Breast epithelium (tissue), 3 donors: Measurements from ENCODE around the gene MNT.

Experiments
- POLR2A ChIP-seq: fragments of 450-650 bp; IDR thresholded peaks from one replicate; pipeline ENCODE4 v1.6.1; 2016; ENCODE audit warnings: antibody characterized with exemption, mild to moderate bottlenecking, moderate library complexity
- POLR2AphosphoS5 ChIP-seq, 3 donors: sonication (generic); formaldehyde crosslinking; IDR thresholded peaks; one replicate each; pipeline ENCODE4 v1.6.1; 2017; ENCODE audit warnings: antibody characterized with exemption in 3 of 3
- TF ChIP-seq, protein P1 (sequence below), 3 donors: fragments of 450-650 bp; IDR thresholded peaks; one replicate each; pipeline ENCODE4 v1.5.1; 2016 to 2017; ENCODE audit warnings: antibody characterized with exemption in 3 of 3, mild to moderate bottlenecking in 3 of 3, moderate library complexity in 3 of 3

DNA sequence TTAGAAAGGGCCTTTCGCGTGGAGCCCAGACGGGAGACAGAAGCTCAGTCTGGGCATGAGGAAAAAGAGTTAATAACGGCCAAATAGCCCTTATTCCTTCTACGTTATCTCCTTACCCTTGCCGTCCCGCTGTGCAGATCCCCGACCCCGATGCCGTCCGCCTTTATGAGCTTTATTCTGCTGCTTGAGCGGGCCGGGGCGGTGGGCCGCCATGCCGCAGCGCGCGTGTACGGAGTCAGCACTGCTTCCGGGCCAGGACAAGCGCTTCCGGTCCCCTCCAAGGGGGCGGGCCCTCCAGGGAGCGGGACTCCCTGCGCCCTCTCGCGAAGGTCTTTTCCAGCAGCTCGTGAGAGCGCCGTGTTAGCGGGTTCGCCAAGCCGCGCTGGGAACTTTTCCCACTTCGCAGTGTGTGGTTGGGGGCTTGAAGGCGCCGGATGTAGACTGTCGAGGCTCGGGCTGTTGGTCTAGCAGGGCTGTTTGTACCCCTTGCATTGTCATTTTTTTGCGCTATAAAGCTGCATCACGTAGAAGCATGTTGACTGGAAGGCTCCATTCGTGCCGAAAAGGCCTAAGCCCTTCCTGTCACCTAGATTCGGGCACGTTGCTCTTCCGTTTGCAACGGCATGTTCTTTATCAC lies 64.5 kb downstream of the MNT start, which contains the start of gene TSR1:
- TF ChIP-seq POLR2A (peak; percentile 55), POLR2AphosphoS5 (IDR thresholded peaks at IDR 0.05) (peak; percentile 74 to 91 (median 87))
- TF ChIP-seq, protein P1, sequence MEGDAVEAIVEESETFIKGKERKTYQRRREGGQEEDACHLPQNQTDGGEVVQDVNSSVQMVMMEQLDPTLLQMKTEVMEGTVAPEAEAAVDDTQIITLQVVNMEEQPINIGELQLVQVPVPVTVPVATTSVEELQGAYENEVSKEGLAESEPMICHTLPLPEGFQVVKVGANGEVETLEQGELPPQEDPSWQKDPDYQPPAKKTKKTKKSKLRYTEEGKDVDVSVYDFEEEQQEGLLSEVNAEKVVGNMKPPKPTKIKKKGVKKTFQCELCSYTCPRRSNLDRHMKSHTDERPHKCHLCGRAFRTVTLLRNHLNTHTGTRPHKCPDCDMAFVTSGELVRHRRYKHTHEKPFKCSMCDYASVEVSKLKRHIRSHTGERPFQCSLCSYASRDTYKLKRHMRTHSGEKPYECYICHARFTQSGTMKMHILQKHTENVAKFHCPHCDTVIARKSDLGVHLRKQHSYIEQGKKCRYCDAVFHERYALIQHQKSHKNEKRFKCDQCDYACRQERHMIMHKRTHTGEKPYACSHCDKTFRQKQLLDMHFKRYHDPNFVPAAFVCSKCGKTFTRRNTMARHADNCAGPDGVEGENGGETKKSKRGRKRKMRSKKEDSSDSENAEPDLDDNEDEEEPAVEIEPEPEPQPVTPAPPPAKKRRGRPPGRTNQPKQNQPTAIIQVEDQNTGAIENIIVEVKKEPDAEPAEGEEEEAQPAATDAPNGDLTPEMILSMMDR (IDR thresholded peaks at IDR 0.05) = no peak
